ENCODE data around the gene BAIAP2L2.

The BAIAP2L2 gene

DNA sequence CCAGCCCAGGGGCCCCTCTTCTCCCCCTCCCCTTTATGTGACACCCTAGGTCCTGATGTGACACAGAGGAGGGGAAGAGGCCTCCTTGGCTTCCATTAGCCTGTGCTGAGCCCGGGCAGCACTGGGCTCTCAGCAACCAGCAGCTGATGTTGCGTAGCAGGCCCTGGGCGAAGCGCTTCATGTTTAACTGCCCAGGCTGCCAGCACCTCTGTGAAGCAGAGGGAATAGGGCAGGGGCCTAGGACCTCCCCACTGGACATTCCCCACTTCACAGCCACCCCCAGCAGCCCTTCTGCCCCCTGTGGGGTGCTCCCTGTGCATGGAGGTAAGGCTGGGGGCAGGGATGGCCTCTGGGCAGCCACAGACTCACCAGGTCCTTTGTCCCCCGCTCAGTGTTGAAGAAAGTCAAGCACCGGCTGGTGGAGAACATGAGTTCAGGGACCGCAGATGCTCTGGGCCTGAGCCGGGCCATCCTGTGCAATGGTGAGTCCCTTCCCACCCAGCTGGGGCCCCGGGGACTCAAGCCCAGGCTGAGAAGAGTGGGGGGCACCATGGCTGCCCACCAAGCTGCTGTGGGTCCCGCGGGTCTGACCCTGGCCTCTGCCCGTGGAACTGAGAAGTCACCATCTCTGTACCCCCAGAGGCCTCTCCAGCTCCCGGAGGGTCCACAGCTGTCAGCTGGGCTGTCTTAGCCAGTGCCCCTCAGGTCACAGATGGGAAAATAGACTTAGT is 41.7 kb downstream of the BAIAP2L2 start:
- no peak for DNase-seq (ENCODE audit: low spot score)

DNA sequence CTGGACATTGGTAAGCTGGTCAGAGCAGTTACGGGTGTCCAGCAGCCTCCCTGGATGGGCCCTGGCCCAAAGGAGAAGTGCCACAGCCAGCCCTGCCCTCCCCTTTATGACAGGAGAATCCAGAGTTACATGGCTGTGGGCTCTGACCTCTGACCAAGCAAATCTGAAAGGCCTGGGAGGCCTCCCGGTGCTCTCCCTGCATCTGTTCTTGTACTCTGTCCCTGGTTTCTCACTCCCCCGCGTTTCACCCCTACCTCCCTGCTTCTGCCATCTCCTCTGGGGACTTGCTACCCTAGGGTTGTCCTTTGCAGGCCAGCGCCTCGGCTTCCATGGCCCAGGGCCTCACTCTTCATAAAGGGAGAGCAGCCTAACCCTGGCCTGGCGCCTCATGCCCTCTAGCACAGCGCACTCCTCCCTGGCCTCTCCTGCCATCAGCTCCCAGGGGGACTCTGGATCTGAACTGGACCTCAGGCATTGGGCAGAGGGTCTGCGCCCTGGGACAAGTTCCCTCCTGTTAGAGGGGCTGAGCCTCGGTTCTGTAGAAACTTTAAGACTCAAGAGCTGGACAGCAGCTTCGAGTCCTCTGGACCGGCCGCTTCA is 42.6 kb downstream of the BAIAP2L2 start:
- DNase-seq (ENCODE audit: low spot score): no peak

DNA sequence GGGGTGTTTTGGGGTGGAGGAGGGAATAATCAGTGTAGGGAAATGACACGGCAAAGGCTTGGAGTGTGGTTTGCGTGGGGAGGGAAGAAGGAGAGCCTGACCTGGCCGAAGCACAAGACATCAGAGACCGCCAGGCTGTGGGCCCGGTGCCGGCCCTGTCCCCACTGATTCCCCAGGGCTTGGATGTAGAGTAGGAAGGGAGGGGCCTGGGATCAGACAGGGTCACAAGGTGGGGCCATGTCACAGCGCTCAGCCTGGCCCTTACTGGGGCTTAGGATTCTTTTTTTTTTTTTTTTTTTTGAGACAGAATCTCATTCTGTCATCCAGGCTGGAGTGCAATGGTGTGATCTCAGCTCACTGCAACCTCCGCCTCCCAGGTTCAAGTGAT is 43.5 kb downstream of the BAIAP2L2 start:
- DNase-seq (ENCODE audit: low spot score): no peak

DNA sequence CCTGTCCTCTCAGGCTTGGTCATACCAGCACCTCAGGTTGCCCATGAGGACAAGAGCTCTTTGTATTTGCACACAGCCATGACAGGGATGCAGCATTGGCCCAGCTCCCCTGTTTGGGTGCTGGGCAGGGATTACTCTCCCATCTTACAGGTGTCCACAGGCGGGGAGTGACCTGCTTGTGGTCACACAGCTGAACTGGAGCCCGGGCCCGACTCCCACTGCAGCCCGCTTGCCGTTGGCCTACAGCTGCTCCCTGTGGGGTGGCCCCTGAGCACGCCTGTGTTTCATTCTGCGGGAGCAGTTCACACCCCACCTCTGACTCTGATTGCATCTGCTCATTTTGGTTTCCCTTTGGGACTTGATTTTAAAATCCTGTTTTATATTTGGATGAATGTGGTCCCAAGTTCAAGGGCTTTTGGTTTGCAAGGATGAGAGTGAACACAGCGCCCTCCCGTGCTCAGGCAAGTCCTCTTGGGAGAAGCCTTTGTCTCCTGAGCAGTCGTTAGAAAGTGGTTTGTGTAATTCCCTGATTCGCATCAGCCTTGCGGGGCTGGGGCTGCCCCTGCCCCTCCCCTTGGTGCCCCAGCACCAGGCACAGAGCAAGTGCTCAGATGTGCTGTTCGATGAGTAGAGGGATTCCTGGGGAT is 44.0 kb downstream of the BAIAP2L2 start:
- no peak for DNase-seq (ENCODE audit: low spot score)

DNA sequence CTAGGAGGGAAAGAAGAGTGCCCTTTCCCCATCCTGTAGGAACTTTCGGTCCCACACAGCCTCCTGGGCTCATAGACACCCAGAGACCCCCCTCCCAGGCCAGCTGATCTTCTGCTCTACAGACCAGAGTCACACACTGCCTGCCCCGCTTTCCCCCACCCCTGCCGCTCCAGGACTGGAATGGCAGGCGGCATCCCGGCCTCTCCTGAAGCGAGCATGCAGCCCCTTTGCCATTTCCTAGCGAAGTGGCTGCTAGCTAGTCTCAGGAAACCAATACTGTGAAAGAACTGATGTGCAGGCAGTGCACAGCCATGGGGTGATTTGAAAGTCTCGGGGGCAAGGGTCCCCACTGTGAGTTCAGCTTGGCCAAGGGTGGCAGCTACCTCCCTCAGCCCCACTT is 44.9 kb downstream of the BAIAP2L2 start:
- no peak for DNase-seq (ENCODE audit: low spot score)

DNA sequence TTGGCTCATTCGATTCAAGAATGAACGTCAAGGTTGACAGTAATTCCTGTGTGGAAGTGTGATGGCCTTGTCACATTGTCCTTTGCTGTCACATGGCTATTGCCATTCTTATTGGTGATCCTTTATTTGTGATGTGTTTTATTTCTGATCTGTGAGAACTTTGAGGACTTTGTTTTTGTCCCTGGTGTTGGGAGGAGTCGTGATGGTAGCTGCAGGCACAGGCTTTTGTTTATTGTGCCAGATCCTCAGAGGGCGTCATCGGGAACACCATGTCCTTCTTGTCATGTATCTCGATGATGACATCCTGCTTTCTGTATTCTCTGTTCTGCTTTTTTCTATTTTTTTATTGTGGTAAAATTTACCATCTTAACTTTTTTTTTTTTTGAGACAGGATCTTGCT is 47.7 kb downstream of the BAIAP2L2 start:
- no peak for DNase-seq (ENCODE audit: low spot score)

DNA sequence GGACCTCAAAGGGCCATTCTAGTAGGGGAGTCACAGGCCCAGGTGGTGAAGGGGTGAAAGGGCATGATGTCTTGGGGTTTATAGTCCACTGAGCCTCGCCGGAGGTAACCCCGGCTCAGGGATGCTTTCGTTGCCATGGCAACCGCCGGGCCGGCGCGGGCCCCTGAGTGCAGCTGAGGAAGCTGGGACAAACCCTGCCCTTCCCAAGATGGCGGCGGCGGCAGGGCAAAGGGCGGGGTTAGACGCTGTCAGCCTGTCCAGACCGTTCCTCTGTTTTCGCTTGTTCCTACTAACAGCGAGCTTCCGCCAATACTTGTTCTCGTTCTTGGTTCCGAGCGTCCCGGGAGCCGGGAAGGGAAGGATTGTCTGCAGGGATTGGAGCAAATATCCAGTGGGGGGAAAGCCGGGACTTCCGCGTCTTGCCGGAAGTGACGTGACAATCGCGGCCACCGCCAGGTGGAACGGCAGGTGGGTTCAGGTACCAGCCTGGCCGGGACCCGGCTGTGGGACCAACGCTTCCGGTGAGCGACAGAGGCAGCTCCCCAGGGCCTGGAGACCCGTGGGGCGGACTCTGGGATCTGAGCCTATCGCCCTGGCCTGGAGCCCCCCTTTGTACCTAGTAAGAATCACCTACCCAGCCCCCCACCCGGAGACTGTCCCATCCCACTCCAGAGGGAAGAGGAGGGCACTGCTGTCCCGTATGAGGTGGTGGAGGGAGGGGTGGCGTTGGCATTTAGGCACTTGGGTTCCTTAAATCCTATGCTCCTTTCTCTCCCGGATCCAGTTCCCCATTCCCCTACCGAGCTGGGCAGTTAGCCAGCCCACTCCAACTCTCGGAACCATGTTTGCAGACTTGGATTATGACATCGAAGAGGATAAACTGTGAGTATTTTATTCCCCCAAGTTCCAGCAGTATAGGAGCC is 53.3 kb downstream of the BAIAP2L2 start, which contains the start of gene PICK1:
Gene PICK1 (plus strand): TSS at position 436 of the 923 bp plus-strand sequence. CDS start 406 bp downstream, at position 842.
- peak; percentile 89 for DNase-seq (ENCODE audit: low spot score)

DNA sequence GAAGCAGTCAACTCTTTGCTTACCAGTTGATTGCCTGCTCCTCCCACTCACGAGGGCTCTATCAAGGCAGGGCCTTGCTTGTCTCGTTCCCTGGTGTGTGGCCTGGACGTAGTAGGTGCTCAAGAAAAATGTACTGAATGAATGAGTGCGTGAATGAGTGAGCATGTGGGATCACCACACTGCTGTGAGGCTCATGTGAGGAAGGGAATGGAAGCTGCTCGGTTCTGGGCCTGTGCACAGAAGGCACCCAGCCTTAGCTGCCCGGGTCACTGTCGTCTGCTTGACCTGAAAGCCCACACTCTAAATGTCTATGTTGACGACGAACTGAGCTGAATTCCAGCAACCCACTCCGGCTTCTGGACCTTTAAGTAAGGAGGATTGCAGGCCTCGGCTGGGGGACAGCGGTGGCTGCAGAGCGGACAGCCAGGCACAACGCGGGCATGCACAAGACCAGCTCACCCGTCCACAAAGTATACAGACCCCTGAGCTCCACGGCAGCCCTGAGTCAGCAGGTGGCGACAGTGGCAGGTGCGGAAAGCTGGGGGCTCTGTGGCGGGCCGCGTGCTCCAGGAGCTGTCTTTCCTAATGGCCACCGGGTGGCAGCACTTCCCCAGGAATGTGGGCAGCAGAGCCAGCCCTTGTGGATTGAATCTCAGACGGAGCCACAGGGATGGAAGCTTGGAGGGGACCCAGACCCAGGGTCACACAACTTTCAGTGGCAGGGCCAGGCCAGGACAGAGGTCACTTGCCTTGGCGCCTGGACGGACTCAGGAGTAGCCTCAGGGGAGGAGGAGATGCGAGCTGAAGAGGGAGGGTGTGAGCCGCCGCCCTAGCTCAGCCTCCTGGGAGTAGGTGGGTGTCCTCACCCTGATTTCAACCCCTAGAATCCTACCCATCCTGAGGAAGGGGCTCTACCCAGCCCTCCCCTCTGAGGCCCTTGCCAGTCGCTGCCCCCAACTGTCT is 58.3 kb downstream of the BAIAP2L2 start:
- peak; percentile 91 for DNase-seq (ENCODE audit: low spot score)

DNA sequence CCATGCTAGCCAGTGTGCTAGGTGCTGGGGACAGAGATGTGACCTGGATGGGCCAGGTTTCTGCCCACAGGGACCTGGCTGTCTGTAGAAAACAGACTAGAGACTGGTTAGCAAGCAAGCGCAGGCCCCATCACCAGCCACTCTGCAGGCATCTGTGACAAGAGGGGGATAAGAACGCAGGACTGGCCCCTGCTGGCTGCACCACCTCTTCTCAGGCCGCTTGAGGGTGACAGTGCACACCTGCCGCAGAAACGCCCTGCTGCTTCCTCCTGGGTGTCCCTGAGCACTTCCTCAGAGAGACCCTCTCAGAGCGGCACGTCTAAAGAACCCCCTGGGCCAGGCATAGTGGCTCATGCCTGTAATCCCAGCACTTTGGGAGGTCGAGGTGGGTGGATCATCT is 59.2 kb downstream of the BAIAP2L2 start:
- no peak for DNase-seq (ENCODE audit: low spot score)

DNA sequence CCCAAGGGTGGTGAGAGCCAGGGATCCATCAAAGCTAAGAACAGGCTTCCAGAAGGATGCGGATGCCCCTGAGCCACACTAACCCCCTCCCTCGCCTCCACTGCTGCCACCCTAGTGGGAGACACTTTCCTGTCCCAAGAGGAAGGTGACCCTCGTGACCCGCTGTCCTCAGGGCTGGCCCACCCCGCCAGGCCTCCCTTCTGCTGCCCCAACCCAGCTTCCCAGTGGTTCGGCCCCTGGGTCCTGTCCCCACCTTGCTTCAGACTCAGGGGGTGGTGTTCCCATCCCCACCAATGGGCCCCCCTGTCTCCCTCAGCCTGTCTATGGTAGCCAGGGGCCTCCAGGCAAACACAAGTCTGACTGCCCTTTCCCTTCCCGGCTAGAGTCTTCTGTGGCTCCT is 59.8 kb downstream of the BAIAP2L2 start:
- DNase-seq (ENCODE audit: low spot score): no peak

DNA sequence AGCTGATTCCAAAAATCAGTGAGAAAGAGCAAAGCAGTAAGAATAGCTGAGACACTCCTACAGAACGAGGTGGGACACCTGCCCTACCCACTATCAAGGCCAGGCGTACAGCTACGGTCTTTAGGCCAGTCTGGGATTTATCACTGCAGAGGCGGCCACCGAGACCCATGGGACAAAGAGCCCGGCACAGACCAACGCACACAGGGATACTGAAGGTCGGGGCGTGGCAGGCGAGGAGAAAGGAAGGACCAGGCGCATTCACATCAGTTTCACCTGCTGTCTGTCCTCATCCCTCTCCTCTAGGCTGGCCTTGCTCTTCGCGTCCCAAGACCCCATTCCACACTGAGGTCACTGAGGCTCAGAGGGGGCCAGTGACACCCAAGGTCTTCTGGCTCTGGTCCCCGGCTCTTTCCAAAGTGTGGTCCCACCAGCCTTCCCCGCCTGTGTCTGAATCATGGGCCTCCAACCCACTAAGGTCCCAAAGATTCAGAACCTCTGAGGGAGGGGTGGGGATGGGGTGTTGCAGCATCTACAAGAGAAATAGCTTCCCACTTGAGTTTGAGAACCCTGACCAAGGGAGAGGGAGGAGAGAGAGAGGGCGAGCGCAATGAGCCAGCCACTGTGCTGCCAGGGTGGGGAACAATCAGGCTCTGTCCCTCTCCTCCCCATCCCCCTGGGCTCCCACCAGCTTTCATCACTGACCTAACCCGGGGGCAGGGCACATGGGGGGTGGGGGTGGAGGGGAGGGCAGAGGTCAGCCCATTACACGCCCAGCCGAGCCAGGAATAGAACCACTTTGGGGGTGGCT is 60.5 kb downstream of the BAIAP2L2 start:
- DNase-seq (ENCODE audit: low spot score): no peak

DNA sequence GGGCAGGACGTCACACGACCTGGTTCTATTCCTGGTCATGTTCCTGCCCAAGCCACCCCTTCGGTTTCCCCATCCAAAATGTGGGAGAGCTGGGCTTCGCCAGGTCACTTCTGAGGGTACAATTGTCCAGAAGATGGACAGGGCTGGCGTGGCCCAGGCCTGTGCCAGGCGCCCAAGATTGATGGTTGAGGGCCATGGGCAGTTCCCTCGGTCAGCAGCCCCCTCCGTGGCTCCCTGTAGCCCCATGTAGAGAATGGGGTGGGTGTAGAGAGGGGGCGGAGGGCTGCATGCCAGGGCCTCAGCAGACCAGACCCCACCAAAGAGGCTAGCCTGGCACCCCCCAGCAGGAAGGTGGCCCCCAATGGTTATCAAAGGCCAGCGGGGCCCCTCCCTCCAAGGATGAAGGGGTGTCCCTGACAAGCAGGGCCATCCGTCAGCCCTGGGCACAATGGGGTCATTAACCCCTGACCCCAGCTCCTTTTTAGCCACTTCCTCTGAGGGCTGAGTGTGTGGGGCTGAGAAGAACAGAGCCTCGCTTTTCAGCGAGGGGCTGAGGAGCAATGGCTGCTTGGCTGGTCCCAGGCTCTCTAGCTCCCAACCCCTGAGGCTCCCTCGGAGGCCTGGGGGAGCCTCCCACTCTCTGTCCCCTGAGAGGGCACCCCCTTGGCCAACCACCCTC is 64.3 kb downstream of the BAIAP2L2 start:
- no peak for DNase-seq (ENCODE audit: low spot score)

DNA sequence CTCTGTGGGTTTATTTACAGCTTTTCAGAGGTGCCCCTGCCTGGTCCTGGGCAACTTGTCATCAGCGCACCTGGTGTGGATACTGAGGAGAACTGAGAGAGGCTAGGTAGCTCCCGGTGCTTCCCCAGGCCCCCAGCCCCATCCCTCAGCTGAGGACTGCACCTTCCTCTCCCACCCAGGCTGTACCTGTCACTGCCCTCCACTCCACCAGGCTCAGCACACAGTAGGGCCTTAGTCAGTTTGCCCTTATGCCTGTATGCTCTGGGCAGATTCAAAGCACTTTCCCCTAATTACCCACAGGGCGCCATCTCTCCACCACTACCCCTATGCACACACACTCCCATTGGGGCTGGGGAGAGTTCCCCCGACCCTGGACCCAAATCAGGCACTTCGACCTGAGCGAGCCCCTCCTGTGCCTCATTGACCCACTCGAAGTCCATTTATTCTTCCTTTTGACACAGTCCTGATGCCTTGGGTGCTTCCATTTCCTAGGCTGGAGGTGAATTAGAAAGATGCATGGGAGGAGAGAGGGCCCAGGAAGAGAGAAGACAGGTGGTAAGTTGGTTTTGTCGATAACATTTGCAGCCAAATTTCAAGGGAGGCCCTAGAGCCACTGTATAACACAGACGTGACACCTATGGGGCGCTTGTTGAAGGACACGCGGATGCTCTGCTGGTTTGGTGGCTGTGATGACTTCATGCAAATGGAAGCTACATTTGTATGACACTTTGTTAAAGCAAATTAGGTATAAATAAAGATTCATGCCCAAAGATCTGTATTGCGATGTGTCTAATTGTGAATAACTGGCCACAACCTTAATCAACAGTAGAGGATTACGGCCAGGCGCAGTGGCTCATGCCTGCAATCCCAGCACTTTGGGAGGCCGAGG is 67.1 kb downstream of the BAIAP2L2 start:
- no peak for DNase-seq (ENCODE audit: low spot score)

DNA sequence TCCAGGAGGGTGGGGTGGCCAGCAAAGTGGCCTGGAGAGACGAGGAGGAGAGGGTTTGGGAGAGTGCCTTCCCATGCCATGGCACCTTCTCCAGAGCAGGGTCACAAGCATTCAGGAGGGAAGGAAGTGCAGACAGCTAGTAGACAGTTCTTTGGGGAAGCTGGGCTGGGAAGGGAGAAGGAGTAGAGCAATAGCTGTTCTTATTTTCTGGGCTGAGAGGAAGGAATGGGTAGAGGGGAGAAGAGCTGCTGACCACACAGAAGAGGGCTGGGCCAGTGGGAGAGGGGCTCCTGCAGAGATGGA is 68.0 kb downstream of the BAIAP2L2 start:
- DNase-seq (ENCODE audit: low spot score): no peak

DNA sequence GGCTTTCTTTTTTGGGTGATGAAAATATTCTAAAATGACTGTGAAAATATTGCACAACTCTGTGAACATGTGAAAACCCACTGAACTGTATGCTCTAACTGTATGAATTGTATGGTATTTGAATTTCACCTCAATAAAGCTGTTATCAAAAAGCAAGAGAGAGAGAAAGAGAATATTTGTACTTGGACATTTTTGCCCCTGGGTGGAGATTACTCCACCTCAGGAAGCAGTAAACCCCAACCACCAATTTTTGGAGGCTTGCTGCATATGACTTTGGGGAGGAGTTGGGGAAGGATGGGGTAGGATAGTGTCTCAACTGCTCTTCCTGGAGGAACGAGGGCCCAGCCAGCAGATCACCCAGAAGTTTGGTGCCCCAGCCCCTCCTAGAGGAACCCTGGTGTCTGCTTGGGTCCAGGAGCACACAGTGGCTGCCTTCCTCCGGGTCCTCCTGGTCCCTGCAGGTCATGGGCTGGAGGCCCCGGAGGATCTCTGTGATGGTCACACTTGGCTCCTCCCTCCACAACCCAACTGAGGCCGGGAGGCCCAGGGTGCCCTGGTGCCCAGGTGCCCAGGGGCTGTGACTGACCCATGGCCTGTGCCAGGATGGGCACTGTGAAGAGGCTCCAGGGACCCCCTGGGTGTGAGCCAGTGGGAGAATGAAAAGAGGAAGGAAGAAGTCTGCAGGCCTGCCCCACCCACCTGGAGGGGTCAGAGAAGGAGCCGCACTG is 68.6 kb downstream of the BAIAP2L2 start:
- no peak for DNase-seq (ENCODE audit: low spot score)

DNA sequence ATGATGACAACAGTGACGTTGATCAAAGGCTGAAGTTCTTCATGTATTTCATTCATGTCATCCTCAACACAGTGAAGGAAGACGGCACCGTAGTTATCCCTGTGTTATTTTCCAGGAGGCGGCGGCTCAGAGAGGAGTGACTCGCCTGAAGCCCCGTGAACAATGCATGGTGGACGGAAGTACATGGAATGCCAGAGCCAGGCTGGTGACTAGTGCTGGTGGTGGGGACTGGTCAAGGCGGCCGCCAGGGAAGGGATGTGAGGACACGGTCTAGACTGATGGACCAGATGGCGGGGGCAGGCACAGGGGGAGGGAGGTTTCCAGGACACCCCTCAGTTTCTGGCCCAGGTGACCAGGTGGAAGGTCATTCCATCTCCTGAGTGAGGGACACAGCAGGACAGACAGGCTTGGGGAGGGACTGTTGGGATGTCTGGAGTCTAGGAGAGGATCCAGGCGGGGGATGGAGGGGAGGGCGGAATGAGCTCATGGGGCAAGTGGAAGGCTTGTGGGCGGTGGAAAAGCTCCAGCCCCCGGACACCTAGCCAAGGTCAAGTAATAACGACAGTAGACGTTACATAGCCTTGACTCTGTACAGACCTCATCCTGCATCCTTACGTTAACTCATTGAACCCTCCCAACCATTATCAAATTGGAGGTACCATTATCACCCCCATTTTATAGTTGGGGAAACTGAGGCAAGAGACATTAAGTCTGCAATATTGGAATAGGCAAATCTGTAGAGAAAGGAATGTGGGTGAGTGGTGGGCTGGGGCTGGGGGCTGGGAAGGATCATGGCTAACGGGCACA is 69.3 kb downstream of the BAIAP2L2 start:
- no peak for DNase-seq (ENCODE audit: low spot score)

Data from germinal center (tissue), 1 donor.